ENCODE data around the gene ROBO4. TPM values are rescaled to one million over a fixed set of nuclear protein-coding genes. Genes with fewer than 3 reads are reported as not detected.

The ROBO4 gene
- total and polyA plus RNA-seq, 2 of the 13 experiments (the other 11 are each of a cell fraction or from before 2014, with no cell fraction given): 0.07 to 1.1 TPM

DNA sequence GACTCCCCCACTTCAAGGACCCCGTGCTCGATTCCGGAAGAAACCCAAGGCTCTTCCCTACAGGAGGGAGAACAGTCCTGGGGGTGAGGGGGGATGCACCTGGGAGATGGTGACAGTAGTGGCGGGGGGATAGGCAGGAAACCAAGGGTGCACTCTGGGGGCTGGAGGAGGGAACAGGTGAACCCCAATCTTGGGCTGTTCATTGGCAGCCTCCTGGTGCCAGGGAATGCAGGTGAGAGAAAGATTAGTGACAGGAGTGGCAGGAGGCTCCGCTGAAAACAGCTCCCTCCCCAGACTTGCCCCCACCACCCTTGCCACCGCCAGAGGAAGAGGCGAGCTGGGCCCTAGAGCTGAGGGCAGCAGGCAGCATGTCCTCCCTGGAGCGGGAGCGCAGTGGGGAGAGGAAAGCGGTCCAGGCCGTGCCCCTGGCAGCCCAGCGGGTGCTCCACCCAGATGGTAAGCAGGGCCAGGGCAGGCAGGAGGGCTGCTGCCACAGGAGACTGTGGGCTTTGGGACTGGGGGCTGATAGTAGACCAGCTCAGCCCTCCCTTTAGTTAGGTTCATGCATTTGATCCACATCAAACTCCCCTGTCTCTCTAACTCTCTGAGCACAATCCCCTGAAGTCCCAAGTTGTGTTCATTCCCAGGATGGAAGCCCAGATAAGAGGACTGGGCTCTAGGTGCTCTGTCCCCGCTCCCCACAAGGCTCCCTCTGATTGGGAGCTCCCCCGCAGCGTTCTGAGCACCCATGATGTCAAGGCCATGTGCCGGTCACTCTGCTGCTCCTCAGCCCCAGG, 18.0 kb downstream of the ROBO4 start:
- TF ChIP-seq, protein P1, sequence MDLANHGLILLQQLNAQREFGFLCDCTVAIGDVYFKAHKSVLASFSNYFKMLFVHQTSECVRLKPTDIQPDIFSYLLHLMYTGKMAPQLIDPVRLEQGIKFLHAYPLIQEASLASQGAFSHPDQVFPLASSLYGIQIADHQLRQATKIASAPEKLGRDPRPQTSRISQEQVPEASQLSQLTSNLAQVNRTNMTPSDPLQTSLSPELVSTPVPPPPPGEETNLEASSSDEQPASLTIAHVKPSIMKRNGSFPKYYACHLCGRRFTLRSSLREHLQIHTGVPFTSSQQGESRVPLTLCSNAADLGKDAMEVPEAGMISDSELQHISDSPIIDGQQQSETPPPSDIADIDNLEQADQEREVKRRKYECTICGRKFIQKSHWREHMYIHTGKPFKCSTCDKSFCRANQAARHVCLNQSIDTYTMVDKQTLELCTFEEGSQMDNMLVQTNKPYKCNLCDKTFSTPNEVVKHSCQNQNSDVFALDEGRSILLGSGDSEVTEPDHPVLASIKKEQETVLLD (CRISPR knock-in tag; IDR thresholded peaks at IDR 0.05; ENCODE audit: low read depth): no peak
- TF ChIP-seq PHF5A (CRISPR knock-in tag; IDR thresholded peaks at IDR 0.05; ENCODE audit: low read depth, unreplicated experiment) (no peak), NRL (CRISPR knock-in tag; IDR thresholded peaks at IDR 0.05; ENCODE audit: borderline replicate concordance) (no peak), ZNF687 (CRISPR knock-in tag; IDR thresholded peaks at IDR 0.05) (0 out of 2 replicates have a peak, but pooled peaks have one; percentile 1), ZNF501 (CRISPR knock-in tag; IDR thresholded peaks at IDR 0.05) (0 out of 2 replicates have a peak, but pooled peaks have one; percentile 14), ZNF788 (CRISPR knock-in tag; IDR thresholded peaks at IDR 0.05; ENCODE audit: borderline replicate concordance) (0 out of 2 replicates have a peak, but pooled peaks have one; percentile 51), ZNF24 (IDR thresholded peaks at IDR 0.05) (no peak), ZBTB38 (CRISPR knock-in tag; IDR thresholded peaks at IDR 0.05) (0 out of 2 replicates have a peak, but pooled peaks have one; percentile 11), RXRB (CRISPR knock-in tag; IDR thresholded peaks at IDR 0.05; ENCODE audit: borderline replicate concordance) (0 out of 2 replicates have a peak, but pooled peaks have one; percentile 7)
- peaks cover 0 to 39% of the 10 kb centered on the region in 2 experiments; a peak in 4 of 5 replicates for H3K27me3 ChIP-seq (ENCODE audit: control insufficient read depth in 1 of 2, insufficient read depth in 2 of 2, low read length in 2 of 2)
- DNase-seq (ENCODE audit: low spot score) (no peak), ATAC-seq (no peak), FAIRE-seq (no peak)
- no peak overlapping the region for H3K4me3 ChIP-seq (replicated peaks in 1 of 3; ENCODE audit: insufficient read depth in 1 of 3, low read depth in 2 of 3, low read length in 3 of 3)
- no peaks in the 10 kb centered on the region for H3K9me3 ChIP-seq (ENCODE audit: low read length)
- no TSS peak for BruUV-seq (replicated peaks)
- H3K36me3 ChIP-seq (replicated peaks in 1 of 2; ENCODE audit: control insufficient read depth in 1 of 2, insufficient read depth in 2 of 2, low read length in 2 of 2): no peaks in the 10 kb centered on the region
- intact Hi-C loops (cut with micrococcal nuclease; ENCODE audit: unreplicated experiment): no loop called here
- H4K20me1 ChIP-seq (ENCODE audit: insufficient read depth, low read length): no peaks in the 10 kb centered on the region
- no peak overlapping the region for H3K9ac ChIP-seq (ENCODE audit: insufficient read depth, low read depth, low read length)
- 51% methylated on average over 10 of the region's 16 CpGs for WGBS (ENCODE audit: low lambda C conversion rate)
- in situ Hi-C loops (cut with HindIII; ENCODE audit: extremely low pct_ligation_motif_present, low pct_unique_long_range_greater_than_20kb): loop anchor here (5.0 kb wide), 1 partner anchor 73 kb away; the partner anchor contains the start of gene CCDC15
- POLR2A ChIA-PET: no interaction called here
- peaks cover 82% of the 10 kb centered on the region for H3K4me1 ChIP-seq (ENCODE audit: insufficient read depth, low read length)
- H3K27ac ChIP-seq (ENCODE audit: extremely low read length, insufficient read depth, low read length): no peak overlapping the region
- no peak overlapping the region for H2AFZ ChIP-seq (ENCODE audit: low read length)
- H3K4me2 ChIP-seq (ENCODE audit: low read depth, low read length): peak overlapping the region; percentile 5; the same call in 1 of the 2 replicates
- CTCF ChIA-PET (ENCODE audit: low intra/inter-chr PET ratio, low total read pairs): no interaction called here
- no peaks in the 10 kb centered on the region for H3K79me2 ChIP-seq (ENCODE audit: insufficient read depth, low read length)

Data from HepG2 (cell line).